Endothelial cell of umbilical vein (primary cell): Measurements from ENCODE around the gene DCHS1.
A peak's percentile ranks its signal among the peaks of the same experiment; 100 is the strongest.

Experiments used
- CTCF ChIP-seq, 2 donors: IDR thresholded peaks; 1 replicate in 1 of 2; 2 replicates in 1 of 2; pipeline ENCODE4 v1.5.1; 2011; ENCODE audit warnings: low read length in 2 of 2, mild to moderate bottlenecking in 2 of 2, moderate library complexity in 2 of 2, control low read depth in 1 of 2, inconsistent platforms in 1 of 2, low read depth in 1 of 2; ENCODE audit not compliant: insufficient read depth in 1 of 2; ENCODE audit errors: extremely low read depth in 1 of 2
- EZH2 ChIP-seq: IDR thresholded peaks from 2 replicates; pipeline ENCODE4 v1.6.1; 2012; ENCODE audit warnings: borderline replicate concordance, low read depth, mild to moderate bottlenecking, moderate library complexity, low read length, inconsistent platforms; ENCODE audit not compliant: severe bottlenecking
- GATA2 ChIP-seq: IDR thresholded peaks from 2 replicates; pipeline ENCODE4 v1.7.0; 2011; ENCODE audit warnings: low read depth, mild to moderate bottlenecking, moderate library complexity, mixed read lengths, low read length; ENCODE audit not compliant: insufficient read length, insufficient read depth
- POLR2AphosphoS5 ChIP-seq: IDR thresholded peaks from 2 replicates; pipeline ENCODE4 v1.6.1; 2012; ENCODE audit warnings: low read depth, mild to moderate bottlenecking, control low read depth, low read length, moderate library complexity; ENCODE audit not compliant: insufficient read depth

- no peak for TF ChIP-seq CTCF (IDR thresholded peaks at IDR 0.05; ENCODE audit: extremely low read depth in 1 of 2, insufficient read depth in 1 of 2, low read depth in 1 of 2, low read length in 2 of 2)
- no peak for TF ChIP-seq EZH2
- peak; percentile 100 for TF ChIP-seq POLR2AphosphoS5
- peak; percentile 80 for TF ChIP-seq GATA2
Measured at GRCh38 chr11:6635082-6635932, 20.3 kb downstream of the DCHS1 start.
